ENCODE results near the gene PRKCB.

PRKCB gene

DNA sequence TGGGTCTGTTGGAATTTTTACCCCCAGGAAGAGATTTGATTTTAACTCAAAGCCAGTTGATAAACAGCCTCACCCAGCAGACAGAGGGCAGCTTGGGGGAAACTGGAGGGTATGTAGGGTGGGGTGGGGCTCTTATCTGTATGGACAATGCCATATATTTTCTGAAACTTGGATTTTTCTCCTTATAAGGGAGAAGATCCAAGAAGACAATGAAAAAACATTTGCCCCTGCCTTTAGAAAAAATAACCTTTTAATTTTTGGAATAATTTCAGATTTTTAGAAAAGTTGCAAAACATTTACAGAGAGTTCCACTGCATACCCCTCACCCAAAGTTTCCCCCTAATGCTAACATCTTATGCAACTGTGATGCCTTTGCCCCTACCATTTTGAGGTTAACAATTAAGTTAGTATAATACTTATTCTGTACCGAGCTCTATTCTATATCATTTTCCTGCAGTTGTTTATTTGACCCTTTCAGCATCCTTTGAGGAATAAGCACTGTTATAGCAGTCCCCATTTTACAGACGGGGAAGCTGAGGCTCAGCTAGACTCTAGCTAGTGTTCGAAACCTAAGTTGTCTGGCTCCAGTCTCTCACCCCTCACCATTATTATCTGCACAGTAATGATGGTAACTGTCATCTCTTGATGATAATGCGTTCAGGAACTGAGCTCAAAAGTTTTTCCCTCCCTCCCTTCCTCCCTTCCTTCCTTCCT lies 66.4 kb downstream of the PRKCB start:
- H3K36me3 ChIP-seq (ENCODE audit: control insufficient read depth, insufficient read depth, low read length), result no peaks in the 10 kb centered on the region

DNA sequence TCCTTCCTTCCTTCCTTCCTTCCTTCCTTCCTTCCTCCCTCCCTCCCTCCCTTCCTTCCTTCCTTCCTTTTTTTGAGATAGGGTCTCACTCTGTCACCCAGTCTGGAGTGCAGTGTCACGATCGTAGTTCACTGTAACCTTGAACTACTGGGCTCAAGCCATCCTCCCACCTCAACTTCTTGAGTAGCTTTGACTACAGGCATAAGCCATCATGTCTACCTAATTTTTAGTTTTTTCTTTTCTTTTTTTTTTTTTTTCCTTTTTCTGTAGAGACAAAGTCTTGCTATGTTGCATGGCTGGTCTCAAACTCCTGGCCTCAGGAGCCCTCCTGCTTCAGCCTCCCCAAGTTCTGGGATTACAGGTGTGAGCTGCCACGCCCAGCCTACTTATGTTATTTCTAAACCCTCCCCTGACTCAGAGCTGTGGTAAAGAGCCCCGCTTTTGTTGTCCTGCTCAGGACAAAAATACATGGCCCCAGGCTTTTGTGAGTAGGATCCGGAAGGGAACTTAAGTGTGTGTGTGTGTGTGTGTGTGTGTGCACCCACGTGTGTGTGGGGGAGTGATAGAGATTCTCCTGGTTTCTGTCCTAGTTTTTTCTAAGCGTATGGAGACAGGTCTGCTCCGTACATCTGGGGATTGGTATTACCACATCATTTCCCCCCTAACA lies 67.1 kb downstream of the PRKCB start:
- H3K4me1 ChIP-seq, result no peaks in the 10 kb centered on the region
- H3K4me3 ChIP-seq (ENCODE audit: low read depth, low read length), result no peak overlapping the region
- no peak overlapping the region for H3K27ac ChIP-seq
- H3K4me2 ChIP-seq (ENCODE audit: low read length), result no peak overlapping the region
- H3K9me3 ChIP-seq (ENCODE audit: control insufficient read depth, low read length), result no peaks in the 10 kb centered on the region
- no peaks in the 10 kb centered on the region for H3K79me2 ChIP-seq
- H3K36me3 ChIP-seq (ENCODE audit: control insufficient read depth, insufficient read depth, low read length), result no peaks in the 10 kb centered on the region
- H3K27me3 ChIP-seq (ENCODE audit: control insufficient read depth, insufficient read depth, low read length), result no peaks in the 10 kb centered on the region
- TF ChIP-seq CTCF (IDR thresholded peaks at IDR 0.05), result no peak
- no peak overlapping the region for H2AFZ ChIP-seq
- H3K9ac ChIP-seq, result no peak overlapping the region

More for the DNA sequence above, 66.4 kb downstream of the PRKCB start:
- TF ChIP-seq CTCF (IDR thresholded peaks at IDR 0.05), result no peak
- H2AFZ ChIP-seq, result no peak overlapping the region
- H3K27me3 ChIP-seq (ENCODE audit: control insufficient read depth, insufficient read depth, low read length), result no peaks in the 10 kb centered on the region
- H3K9me3 ChIP-seq (ENCODE audit: control insufficient read depth, low read length), result no peaks in the 10 kb centered on the region
- H3K27ac ChIP-seq, result no peak overlapping the region
- no peak overlapping the region for H3K9ac ChIP-seq
- H3K4me2 ChIP-seq (ENCODE audit: low read length), result no peak overlapping the region
- H3K79me2 ChIP-seq, result no peaks in the 10 kb centered on the region
- no peak overlapping the region for H3K4me3 ChIP-seq (ENCODE audit: low read depth, low read length)
- H3K4me1 ChIP-seq, result no peaks in the 10 kb centered on the region

DNA sequence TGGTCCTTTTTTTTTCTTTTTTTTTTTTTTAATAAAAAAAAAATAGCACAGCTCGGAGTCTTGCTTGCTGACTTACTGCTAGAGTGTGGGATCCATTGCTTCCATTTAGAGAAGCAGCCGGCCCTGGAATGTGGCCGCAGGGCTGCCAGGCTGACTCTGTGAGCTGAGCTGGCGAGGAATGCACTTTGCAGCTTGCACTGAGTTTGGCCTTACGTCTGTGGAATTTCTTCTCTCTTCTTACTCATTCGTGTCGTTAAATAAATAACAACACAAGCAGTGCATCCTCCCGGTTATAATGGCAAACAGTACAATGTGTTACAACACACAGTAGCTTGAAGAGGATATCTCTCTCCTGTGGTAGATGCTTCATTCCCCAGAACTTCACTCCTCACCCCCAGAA lies 69.2 kb downstream of the PRKCB start:
- Histone ChIP-seq H3K27ac (no peak overlapping the region), H3K36me3 (ENCODE audit: control insufficient read depth, insufficient read depth, low read length) (no peaks in the 10 kb centered on the region), H3K27me3 (ENCODE audit: control insufficient read depth, insufficient read depth, low read length) (no peaks in the 10 kb centered on the region), H2AFZ (no peak overlapping the region), H3K4me3 (ENCODE audit: low read depth, low read length) (no peak overlapping the region), H3K9ac (no peak overlapping the region), H3K79me2 (no peaks in the 10 kb centered on the region), H3K4me2 (ENCODE audit: low read length) (no peak overlapping the region), H3K4me1 (no peaks in the 10 kb centered on the region), H3K9me3 (ENCODE audit: control insufficient read depth, low read length) (no peaks in the 10 kb centered on the region)
- no peak for TF ChIP-seq CTCF (IDR thresholded peaks at IDR 0.05)

GRCh38 chr16:23907457-23907902 lies 71.7 kb downstream of the PRKCB start:
- no peaks in the 10 kb centered on the region for H3K27me3 ChIP-seq (ENCODE audit: control insufficient read depth, insufficient read depth, low read length)
- no peaks in the 10 kb centered on the region for H3K9me3 ChIP-seq (ENCODE audit: control insufficient read depth, low read length)
- no peak overlapping the region for H3K4me2 ChIP-seq (ENCODE audit: low read length)
- no peak overlapping the region for H3K27ac ChIP-seq
- H3K36me3 ChIP-seq (ENCODE audit: control insufficient read depth, insufficient read depth, low read length), result no peaks in the 10 kb centered on the region
- H3K79me2 ChIP-seq, result no peaks in the 10 kb centered on the region
- no peak overlapping the region for H3K4me3 ChIP-seq (ENCODE audit: low read depth, low read length)
- TF ChIP-seq CTCF (IDR thresholded peaks at IDR 0.05), result no peak
- H2AFZ ChIP-seq, result no peak overlapping the region
- no peak overlapping the region for H3K9ac ChIP-seq
- no peaks in the 10 kb centered on the region for H3K4me1 ChIP-seq

Data from parathyroid adenoma (tissue), 2 donors.